Mesenchymal stem cell (in vitro differentiated cells and primary cell): ENCODE data around the gene POLR1C.
"Not testable (repeated sequence)": the region's sequence is repeated elsewhere in the genome, so short reads cannot be mapped to it uniquely, and the experiment has no call there.

ENCODE experiments used
- DNase-seq: peaks from one replicate; pipeline ENCODE4 v3.0.0-alpha.2; 2013
- H2AFZ ChIP-seq: one replicate; pipeline ENCODE4 v1.6.1; 2013; ENCODE audit warnings: low read depth, mild to moderate bottlenecking, control low read depth, inconsistent platforms, low read length, moderate library complexity
- H2AK5ac ChIP-seq: 2 replicates; pipeline ENCODE4 v1.6.1; 2013; ENCODE audit warnings: low read length, moderate library complexity, mild to moderate bottlenecking, inconsistent platforms; ENCODE audit not compliant: severe bottlenecking
- H2BK120ac ChIP-seq: one replicate; pipeline ENCODE4 v1.6.1; 2013; ENCODE audit warnings: low read depth, mild to moderate bottlenecking, inconsistent platforms, low read length, moderate library complexity
- H2BK12ac ChIP-seq, 2 experiments: one replicate each; pipeline ENCODE4 v1.6.1; 2013; ENCODE audit warnings: inconsistent platforms in 2 of 2, low read length in 2 of 2, mild to moderate bottlenecking in 2 of 2, moderate library complexity in 2 of 2, control low read depth in 1 of 2
- H2BK15ac ChIP-seq: one replicate; pipeline ENCODE4 v1.6.1; 2013; ENCODE audit warnings: mild to moderate bottlenecking, low read depth, inconsistent platforms; ENCODE audit not compliant: poor library complexity, severe bottlenecking
- H2BK5ac ChIP-seq: 2 replicates; pipeline ENCODE4 v1.6.1; 2013; ENCODE audit warnings: low read depth, mild to moderate bottlenecking, low read length, control low read depth, inconsistent platforms; ENCODE audit not compliant: poor library complexity, severe bottlenecking
- H3K14ac ChIP-seq, 2 experiments: one replicate each; pipeline ENCODE4 v1.6.1; 2013; ENCODE audit warnings: inconsistent platforms in 2 of 2, low read length in 2 of 2, control low read depth in 1 of 2, mild to moderate bottlenecking in 1 of 2, moderate library complexity in 1 of 2
- H3K18ac ChIP-seq, 2 experiments: one replicate each; pipeline ENCODE4 v1.6.1; 2013; ENCODE audit warnings: inconsistent platforms in 2 of 2, low read length in 2 of 2, control low read depth in 1 of 2, low read depth in 1 of 2, mild to moderate bottlenecking in 1 of 2
- H3K23ac ChIP-seq, 2 experiments: one replicate each; pipeline ENCODE4 v1.6.1; 2013; ENCODE audit warnings: inconsistent platforms in 2 of 2, low read length in 2 of 2, mild to moderate bottlenecking in 2 of 2, moderate library complexity in 2 of 2, control low read depth in 1 of 2
- H3K27ac ChIP-seq: 2 replicates; pipeline ENCODE4 v1.5.1; 2013; ENCODE audit warnings: mild to moderate bottlenecking, moderate library complexity, low read length, control low read depth, inconsistent platforms; ENCODE audit not compliant: poor library complexity, severe bottlenecking
- H3K27me3 ChIP-seq, 2 experiments: 2 replicates each; pipeline versions ENCODE4 v1.6.1 to v1.7.0; 2013; ENCODE audit warnings: low read length in 2 of 2, mild to moderate bottlenecking in 2 of 2, moderate library complexity in 2 of 2, control low read depth in 1 of 2, inconsistent platforms in 1 of 2; ENCODE audit not compliant: control insufficient read depth in 1 of 2, insufficient read depth in 1 of 2
- H3K36me3 ChIP-seq, 2 experiments: 2 replicates each; pipeline versions ENCODE4 v1.6.1 to v1.7.0; 2013; ENCODE audit warnings: low read length in 2 of 2, control low read depth in 1 of 2, inconsistent platforms in 1 of 2, low read depth in 1 of 2, mild to moderate bottlenecking in 1 of 2; ENCODE audit not compliant: insufficient read depth in 2 of 2, control insufficient read depth in 1 of 2
- H3K4ac ChIP-seq, 2 experiments: one replicate each; pipeline ENCODE4 v1.6.1; 2013; ENCODE audit warnings: inconsistent platforms in 2 of 2, low read length in 2 of 2, mild to moderate bottlenecking in 2 of 2, moderate library complexity in 2 of 2, control low read depth in 1 of 2, low read depth in 1 of 2
- H3K4me1 ChIP-seq: 2 replicates; pipeline ENCODE4 v1.6.1; 2013; ENCODE audit warnings: low read depth, low read length, control low read depth; ENCODE audit not compliant: control insufficient read depth, insufficient read depth
- H3K4me2 ChIP-seq: 2 replicates; pipeline ENCODE4 v1.6.1; 2013; ENCODE audit warnings: low read length, mild to moderate bottlenecking, inconsistent platforms; ENCODE audit not compliant: poor library complexity, severe bottlenecking
- H3K4me3 ChIP-seq, 2 experiments: 2 replicates each; pipeline versions ENCODE4 v1.5.1 to v1.7.0; 2013; ENCODE audit warnings: low read length in 2 of 2, mild to moderate bottlenecking in 2 of 2, control low read depth in 1 of 2, low read depth in 1 of 2; ENCODE audit not compliant: insufficient read depth in 1 of 2
- H3K79me1 ChIP-seq: replicated peaks from 2 replicates; pipeline ENCODE4 v1.6.1; 2013; ENCODE audit warnings: mild to moderate bottlenecking, control low read depth, low read length, inconsistent platforms; ENCODE audit not compliant: poor library complexity, severe bottlenecking
- H3K9ac ChIP-seq: 2 replicates; pipeline ENCODE4 v1.7.0; 2013; ENCODE audit warnings: mild to moderate bottlenecking, low read length, moderate library complexity
- H3K9me3 ChIP-seq: 2 replicates; pipeline ENCODE4 v1.7.0; 2013; ENCODE audit warnings: mild to moderate bottlenecking, low read length; ENCODE audit not compliant: control insufficient read depth
- H4K8ac ChIP-seq: one replicate; pipeline ENCODE4 v1.6.1; 2013; ENCODE audit warnings: inconsistent platforms, mild to moderate bottlenecking, low read length, moderate library complexity
- H4K91ac ChIP-seq: one replicate; pipeline ENCODE4 v1.6.1; 2013; ENCODE audit warnings: mild to moderate bottlenecking, low read length, inconsistent platforms
- WGBS: methylation state at CpG from one replicate; pipeline ENCODE4 v1.1.7; 2013; ENCODE audit warnings: mixed read lengths; 5-methylcytosine and 5-hydroxymethylcytosine counted together

POLR1C gene

GRCh38 chr6:43523284-43523683 is 6.4 kb downstream of the POLR1C start:
- Histone ChIP-seq H3K23ac (no peak overlapping the region), H3K14ac (no peak overlapping the region), H4K8ac (no peak overlapping the region), H2BK12ac (no peak overlapping the region), H3K79me1 (peaks cover 28% of the 10 kb centered on the region), H3K27me3 (no peaks in the 10 kb centered on the region), H2BK15ac (no peak overlapping the region), H3K18ac (no peak overlapping the region), H3K4me3 (no peak overlapping the region), H2AFZ (no peak overlapping the region), H3K4ac (no peak overlapping the region), H3K4me2 (no peak overlapping the region), H3K27ac (no peak overlapping the region), H3K9ac (no peak overlapping the region), H2BK5ac (no peak overlapping the region), H4K91ac (no peak overlapping the region), H2BK120ac (no peak overlapping the region), H3K4me1 (no peaks in the 10 kb centered on the region), H3K36me3 (peaks cover 72 to 91% of the 10 kb centered on the region in 2 experiments), H3K9me3 (no peaks in the 10 kb centered on the region), H2AK5ac (no peak overlapping the region)
- DNase-seq = no peak
- 100% methylated on average over 3 of the region's 3 CpGs for WGBS

- H3K79me1 ChIP-seq = peaks cover 31% of the 10 kb centered on the region
- H2BK5ac ChIP-seq = no peak overlapping the region
- H2BK15ac ChIP-seq = no peak overlapping the region
- H3K4ac ChIP-seq = no peak overlapping the region
- no peak for DNase-seq
- no peak overlapping the region for H3K14ac ChIP-seq
- peaks cover 79 to 95% of the 10 kb centered on the region in 2 experiments for H3K36me3 ChIP-seq
- H3K18ac ChIP-seq = no peak overlapping the region
- H3K4me1 ChIP-seq = no peaks in the 10 kb centered on the region
- H2AK5ac ChIP-seq = no peak overlapping the region
- no peak overlapping the region for H3K4me2 ChIP-seq
- 96% methylated on average over 10 of the region's 10 CpGs for WGBS
- no peak overlapping the region for H3K9ac ChIP-seq
- no peak overlapping the region for H4K91ac ChIP-seq
- no peak overlapping the region for H3K23ac ChIP-seq
- no peak overlapping the region for H2AFZ ChIP-seq
- H3K9me3 ChIP-seq = no peaks in the 10 kb centered on the region
- peak overlapping the region in 1 of 2 experiments; percentile 7 for H3K4me3 ChIP-seq
- H2BK120ac ChIP-seq = no peak overlapping the region
- H3K27me3 ChIP-seq = no peaks in the 10 kb centered on the region
- H4K8ac ChIP-seq = peak overlapping the region; percentile 19
- H2BK12ac ChIP-seq = no peak overlapping the region
- no peak overlapping the region for H3K27ac ChIP-seq
These were observed 7.6 kb downstream of the POLR1C start for GRCh38 chr6:43524483-43524961.

GRCh38 chr6:43532201-43532600 is 15.3 kb downstream of the POLR1C start:
- WGBS = 100% methylated on average over 1 of the region's 1 CpG
- no peaks in the 10 kb centered on the region for H3K9me3 ChIP-seq
- peaks cover 42 to 81% of the 10 kb centered on the region in 2 experiments for H3K36me3 ChIP-seq

DNA sequence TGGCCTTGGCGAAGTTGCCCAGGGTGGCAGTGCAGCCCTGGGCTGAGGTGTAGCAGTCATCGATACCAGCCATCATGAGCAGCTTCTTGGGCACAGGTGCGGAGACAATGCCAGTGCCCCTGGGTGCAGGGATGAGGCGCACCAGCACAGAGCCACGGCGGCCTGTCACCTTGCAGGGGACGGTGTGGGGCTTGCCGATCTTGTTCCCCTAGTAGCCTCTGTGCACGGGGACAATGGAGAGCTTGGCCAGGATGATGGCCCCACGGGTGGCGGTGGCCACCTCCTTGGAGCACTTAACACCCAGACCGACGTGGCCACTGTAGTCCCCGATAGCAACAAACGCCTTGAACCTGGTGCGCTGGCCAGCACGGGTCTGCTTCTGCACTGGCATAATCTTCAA is 22.1 kb downstream of the POLR1C start:
- H2BK12ac ChIP-seq, DNase-seq, H2AFZ ChIP-seq, H3K4me2 ChIP-seq, H3K79me1 ChIP-seq, H2AK5ac ChIP-seq, H3K9me3 ChIP-seq, H3K27me3 ChIP-seq, H3K23ac ChIP-seq, H2BK120ac ChIP-seq, H3K4me1 ChIP-seq, H4K91ac ChIP-seq, H2BK5ac ChIP-seq, H3K9ac ChIP-seq, H4K8ac ChIP-seq, H3K4me3 ChIP-seq, H3K4ac ChIP-seq, H3K14ac ChIP-seq, H3K27ac ChIP-seq, H3K18ac ChIP-seq, H2BK15ac ChIP-seq: not testable (repeated sequence)
- H3K36me3 ChIP-seq = peaks cover 38 to 66% of the 10 kb centered on the region in 2 experiments
- WGBS = over 99% methylated on average over 14 of the region's 17 CpGs

More at GRCh38 chr6:43532201-43532600, 15.3 kb downstream of the POLR1C start:
- no peak overlapping the region for H3K18ac ChIP-seq
- no peak overlapping the region for H2BK12ac ChIP-seq
- H3K14ac ChIP-seq = no peak overlapping the region
- no peak overlapping the region for H2BK15ac ChIP-seq
- no peak overlapping the region for H4K8ac ChIP-seq
- H2AFZ ChIP-seq = no peak overlapping the region
- H3K79me1 ChIP-seq = peaks cover 12% of the 10 kb centered on the region
- H3K9ac ChIP-seq = no peak overlapping the region
- no peak overlapping the region for H2AK5ac ChIP-seq
- H4K91ac ChIP-seq = no peak overlapping the region
- H3K4me1 ChIP-seq = no peaks in the 10 kb centered on the region
- no peak for DNase-seq
- H3K4me3 ChIP-seq = no peak overlapping the region
- H2BK5ac ChIP-seq = no peak overlapping the region
- no peak overlapping the region for H3K4ac ChIP-seq
- H3K23ac ChIP-seq = no peak overlapping the region
- H3K27me3 ChIP-seq = no peaks in the 10 kb centered on the region
- no peak overlapping the region for H3K4me2 ChIP-seq
- no peak overlapping the region for H2BK120ac ChIP-seq
- no peak overlapping the region for H3K27ac ChIP-seq
